Activated CD4-positive, alpha-beta T cell treated with anti-CD3 and anti-CD28 coated beads, Interleukin-2, amount 50 U/mL, for 4 hours (primary cell): ENCODE measurements around the gene TRMT1.
"Not testable (repeated sequence)": the region's sequence is repeated elsewhere in the genome, so short reads cannot be mapped to it uniquely, and the experiment has no call there.

Experiments used
- DNase-seq, 2 experiments: peaks; one replicate each; pipeline ENCODE4 v3.0.0-alpha.2; 2020

TRMT1 gene

GRCh38 chr19:13116282-13117175 lies at the start of gene TRMT1:
TRMT1 (minus strand) TSS chr19:13116740; CDS start chr19:13116399, 341 bp downstream.
- DNase-seq = peak; percentile 92 to 93

- not testable (repeated sequence) for DNase-seq
Measured at GRCh38 chr19:13166151-13166550, 49.6 kb upstream of the TRMT1 start.

- no peak for DNase-seq
Measured at GRCh38 chr19:13165162-13165997, 48.8 kb upstream of the TRMT1 start.

GRCh38 chr19:13164343-13165161 lies 48.0 kb upstream of the TRMT1 start:
- DNase-seq = peak in 1 of 2 experiments; percentile 11

GRCh38 chr19:13163609-13164342 lies 47.2 kb upstream of the TRMT1 start:
- peak in 1 of 2 experiments; percentile 18 for DNase-seq

GRCh38 chr19:13162724-13163608 lies 46.4 kb upstream of the TRMT1 start:
- peak; percentile 85 to 88 for DNase-seq

- DNase-seq = no peak
Measured at GRCh38 chr19:13160557-13160956, 44.0 kb upstream of the TRMT1 start.

GRCh38 chr19:13159713-13160112 lies 43.2 kb upstream of the TRMT1 start:
- no peak for DNase-seq

- peak; percentile 46 to 55 for DNase-seq
Measured at GRCh38 chr19:13155472-13156359, 39.2 kb upstream of the TRMT1 start.

GRCh38 chr19:13154911-13155471 lies 38.5 kb upstream of the TRMT1 start:
- DNase-seq = peak; percentile 71 to 75

- DNase-seq = peak; percentile 25 to 46
Measured at GRCh38 chr19:13154241-13154778, 37.8 kb upstream of the TRMT1 start.

- no peak for DNase-seq
Measured at GRCh38 chr19:13153569-13154240, 37.2 kb upstream of the TRMT1 start.

- peak; percentile 96 to 98 for DNase-seq
Measured at GRCh38 chr19:13152974-13153568, 36.5 kb upstream of the TRMT1 start.

- no peak for DNase-seq
Measured at GRCh38 chr19:13152356-13152973, 35.9 kb upstream of the TRMT1 start.

- DNase-seq = peak; percentile 91
Measured at GRCh38 chr19:13151605-13152355, 35.2 kb upstream of the TRMT1 start.

- DNase-seq = no peak
Measured at GRCh38 chr19:13150931-13151604, 34.5 kb upstream of the TRMT1 start.
